Breast epithelium (tissue), 4 donors: ENCODE results near the gene IFNLR1. TPM values are rescaled to one million over a fixed set of nuclear protein-coding genes. Genes with fewer than 3 reads are reported as not detected.

Experiments used
- DNase-seq, 2 donors: peaks; one replicate each; pipeline ENCODE4 v3.0.0-alpha.2; 2019; ENCODE audit warnings: low spot score in 2 of 2
- H3K27ac ChIP-seq, 2 donors: fragments of 200-600 bp; sonication (generic) in 1 of 2; one replicate each; pipeline ENCODE4 v1.5.1; 2016 to 2019; ENCODE audit warnings: mild to moderate bottlenecking in 1 of 2
- H3K27me3 ChIP-seq, 2 donors: fragments of 200-600 bp; sonication (generic) in 1 of 2; one replicate each; pipeline versions ENCODE4 v1.5.1 to v1.6.0; 2017 to 2019; ENCODE audit warnings: control low read depth in 1 of 2, mild to moderate bottlenecking in 1 of 2
- H3K36me3 ChIP-seq: fragments of 200-600 bp; one replicate; pipeline ENCODE4 v1.5.1; 2019
- H3K4me1 ChIP-seq, 2 donors: fragments of 200-600 bp; sonication (generic); one replicate each; pipeline ENCODE4 v1.5.1; 2016 to 2019; ENCODE audit warnings: control low read depth in 1 of 2
- H3K4me3 ChIP-seq, 3 donors: fragments of 200-600 bp; sonication (generic); 1 replicate in 2 of 3; 2 replicates in 1 of 3; pipeline ENCODE4 v1.5.1; 2016 to 2019; ENCODE audit warnings: mild to moderate bottlenecking in 3 of 3, moderate library complexity in 2 of 3
- H3K9me3 ChIP-seq, 2 donors: fragments of 200-600 bp; sonication (generic) in 1 of 2; one replicate each; pipeline ENCODE4 v1.5.1; 2016 to 2019; ENCODE audit warnings: control low read depth in 1 of 2
- POLR2A ChIP-seq: fragments of 450-650 bp; IDR thresholded peaks from one replicate; pipeline ENCODE4 v1.6.1; 2016; ENCODE audit warnings: antibody characterized with exemption, mild to moderate bottlenecking, moderate library complexity
- POLR2AphosphoS5 ChIP-seq, 3 donors: sonication (generic); formaldehyde crosslinking; IDR thresholded peaks; one replicate each; pipeline ENCODE4 v1.6.1; 2017; ENCODE audit warnings: antibody characterized with exemption in 3 of 3
- intact Hi-C: fragments of 100-400 bp; cut with DNase I; formaldehyde crosslinking; loops from one replicate; pipeline ENCODE4 v1.15.1; 2023; ENCODE audit warnings: low total_unique reads
- total RNA-seq, 3 donors: library from RNA; depleted of rRNA; stranded (reverse); fragments of >200 nt; gene quantifications; one replicate each; pipeline ENCODE4 v1.1.0, GENCODE V29; 2016
- TF ChIP-seq, protein P1 (sequence below), 3 donors: fragments of 450-650 bp; IDR thresholded peaks; one replicate each; pipeline ENCODE4 v1.5.1; 2016 to 2017; ENCODE audit warnings: antibody characterized with exemption in 3 of 3, mild to moderate bottlenecking in 3 of 3, moderate library complexity in 3 of 3

IFNLR1 gene
- total RNA-seq, 3 donors from 2014 or later = under 0.01 to 10.7 (median 3.9) TPM

DNA sequence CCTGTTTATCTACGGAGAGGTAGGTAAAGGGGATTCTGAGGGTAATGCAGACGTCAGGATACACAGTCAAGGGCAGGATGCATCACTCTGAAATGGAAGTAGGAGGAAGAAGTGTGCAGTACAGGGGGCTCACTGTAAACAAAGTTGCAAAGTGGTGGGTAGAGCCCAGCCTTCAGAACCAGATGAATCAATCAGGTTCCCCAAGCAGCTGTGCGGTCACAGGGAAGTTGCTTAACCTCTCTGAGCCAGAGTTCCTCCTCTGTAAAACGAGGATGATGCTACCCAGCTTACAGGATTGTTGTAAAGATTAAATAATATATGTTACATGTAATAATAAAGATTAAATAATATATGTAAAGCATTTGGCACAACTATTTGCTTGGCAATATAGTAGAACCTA, 61.6 kb downstream of the IFNLR1 start:
- H3K9me3 ChIP-seq = peaks cover under 1 to 7% of the 10 kb centered on the region in 2 donors
- H3K27me3 ChIP-seq = no peaks in the 10 kb centered on the region

DNA sequence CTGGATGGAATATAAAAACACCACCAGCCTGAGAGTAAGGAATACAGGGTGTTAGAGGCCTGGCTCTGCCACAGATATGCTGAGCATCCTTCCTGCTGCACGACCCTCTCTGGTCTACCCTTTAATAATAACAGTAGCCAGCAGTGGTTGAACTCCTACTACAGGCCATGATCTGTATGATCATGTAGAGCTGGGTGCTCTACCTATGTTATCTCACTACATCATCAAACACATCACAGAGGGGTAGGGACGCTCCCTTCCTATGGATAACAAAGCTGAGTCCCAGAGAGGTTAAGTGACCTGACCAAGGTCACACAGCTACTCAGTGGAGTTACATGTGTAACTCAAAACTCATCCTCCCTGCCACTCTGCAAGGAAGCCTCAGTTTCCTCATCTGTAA, 62.1 kb downstream of the IFNLR1 start:
- Histone ChIP-seq H3K4me1 (no peaks in the 10 kb centered on the region), H3K27me3 (no peaks in the 10 kb centered on the region), H3K36me3 (no peaks in the 10 kb centered on the region), H3K4me3 (no peak overlapping the region), H3K9me3 (peaks cover 0 to 2% of the 10 kb centered on the region in 2 donors), H3K27ac (no peak overlapping the region)
- intact Hi-C loops = no loop called here
- no peak for DNase-seq
- TF ChIP-seq, protein P1, sequence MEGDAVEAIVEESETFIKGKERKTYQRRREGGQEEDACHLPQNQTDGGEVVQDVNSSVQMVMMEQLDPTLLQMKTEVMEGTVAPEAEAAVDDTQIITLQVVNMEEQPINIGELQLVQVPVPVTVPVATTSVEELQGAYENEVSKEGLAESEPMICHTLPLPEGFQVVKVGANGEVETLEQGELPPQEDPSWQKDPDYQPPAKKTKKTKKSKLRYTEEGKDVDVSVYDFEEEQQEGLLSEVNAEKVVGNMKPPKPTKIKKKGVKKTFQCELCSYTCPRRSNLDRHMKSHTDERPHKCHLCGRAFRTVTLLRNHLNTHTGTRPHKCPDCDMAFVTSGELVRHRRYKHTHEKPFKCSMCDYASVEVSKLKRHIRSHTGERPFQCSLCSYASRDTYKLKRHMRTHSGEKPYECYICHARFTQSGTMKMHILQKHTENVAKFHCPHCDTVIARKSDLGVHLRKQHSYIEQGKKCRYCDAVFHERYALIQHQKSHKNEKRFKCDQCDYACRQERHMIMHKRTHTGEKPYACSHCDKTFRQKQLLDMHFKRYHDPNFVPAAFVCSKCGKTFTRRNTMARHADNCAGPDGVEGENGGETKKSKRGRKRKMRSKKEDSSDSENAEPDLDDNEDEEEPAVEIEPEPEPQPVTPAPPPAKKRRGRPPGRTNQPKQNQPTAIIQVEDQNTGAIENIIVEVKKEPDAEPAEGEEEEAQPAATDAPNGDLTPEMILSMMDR (IDR thresholded peaks at IDR 0.05) = no peak
- TF ChIP-seq POLR2A = no peak
- TF ChIP-seq POLR2AphosphoS5 (IDR thresholded peaks at IDR 0.05) = no peak

More for the DNA sequence above, 61.6 kb downstream of the IFNLR1 start:
- no peak overlapping the region for H3K4me3 ChIP-seq
- intact Hi-C loops = no loop called here
- no peak for DNase-seq
- H3K36me3 ChIP-seq = no peaks in the 10 kb centered on the region
- H3K27ac ChIP-seq = no peak overlapping the region
- no peaks in the 10 kb centered on the region for H3K4me1 ChIP-seq
- TF ChIP-seq POLR2AphosphoS5 (IDR thresholded peaks at IDR 0.05) = no peak
- TF ChIP-seq POLR2A = no peak
- TF ChIP-seq, protein P1 (IDR thresholded peaks at IDR 0.05) = no peak

DNA sequence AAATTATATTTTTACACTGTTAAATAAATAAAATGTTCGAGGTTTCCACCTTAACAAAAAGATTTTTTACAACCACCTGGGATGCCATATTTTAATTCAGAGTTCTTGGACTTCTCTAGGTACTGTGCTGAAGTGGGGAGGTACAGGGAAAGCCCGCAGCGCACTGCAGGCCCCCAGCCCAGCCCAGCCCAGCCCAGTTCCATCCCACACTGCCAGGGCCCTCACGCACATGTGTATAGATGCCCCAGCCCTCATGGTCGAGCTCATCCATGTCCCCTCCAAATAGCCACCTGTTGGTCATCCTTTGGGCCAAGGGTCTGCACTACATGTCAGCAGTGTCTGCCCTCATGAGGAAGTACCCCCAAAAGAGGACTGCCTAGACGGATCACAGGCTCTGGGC, 63.5 kb downstream of the IFNLR1 start:
- intact Hi-C loops = no loop called here
- DNase-seq = no peak
- Histone ChIP-seq H3K27ac (no peak overlapping the region), H3K36me3 (no peaks in the 10 kb centered on the region), H3K4me1 (no peaks in the 10 kb centered on the region), H3K9me3 (no peaks in the 10 kb centered on the region), H3K4me3 (no peak overlapping the region), H3K27me3 (no peaks in the 10 kb centered on the region)
- TF ChIP-seq, protein P1 (IDR thresholded peaks at IDR 0.05) = no peak
- TF ChIP-seq POLR2AphosphoS5 (IDR thresholded peaks at IDR 0.05) (no peak), POLR2A (no peak)

DNA sequence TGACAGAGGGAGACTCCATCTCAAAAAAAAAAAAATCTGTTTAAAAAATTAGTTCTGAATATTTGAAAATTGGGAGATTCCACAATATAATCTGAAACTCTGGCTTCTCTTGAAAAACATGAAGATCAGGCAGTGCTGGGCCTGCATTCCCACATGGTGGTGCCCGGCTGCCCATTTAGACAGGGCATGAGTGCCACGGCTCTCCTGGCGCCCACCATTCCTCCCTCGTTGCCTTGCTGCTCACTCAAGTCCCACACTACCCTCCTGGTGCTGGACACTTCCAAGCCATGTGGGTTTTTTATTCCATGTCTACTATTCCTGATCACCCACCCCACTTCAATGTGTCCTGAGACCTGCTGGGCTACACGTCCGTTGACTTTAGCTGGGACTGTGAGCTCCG, 64.3 kb downstream of the IFNLR1 start:
- TF ChIP-seq POLR2A = no peak
- TF ChIP-seq, protein P1 (IDR thresholded peaks at IDR 0.05) = no peak
- TF ChIP-seq POLR2AphosphoS5 (IDR thresholded peaks at IDR 0.05) = no peak
- no peak for DNase-seq
- no peaks in the 10 kb centered on the region for H3K27me3 ChIP-seq
- no peak overlapping the region for H3K27ac ChIP-seq
- H3K9me3 ChIP-seq = no peaks in the 10 kb centered on the region
- no peaks in the 10 kb centered on the region for H3K36me3 ChIP-seq
- H3K4me1 ChIP-seq = no peaks in the 10 kb centered on the region
- intact Hi-C loops = no loop called here
- no peak overlapping the region for H3K4me3 ChIP-seq

DNA sequence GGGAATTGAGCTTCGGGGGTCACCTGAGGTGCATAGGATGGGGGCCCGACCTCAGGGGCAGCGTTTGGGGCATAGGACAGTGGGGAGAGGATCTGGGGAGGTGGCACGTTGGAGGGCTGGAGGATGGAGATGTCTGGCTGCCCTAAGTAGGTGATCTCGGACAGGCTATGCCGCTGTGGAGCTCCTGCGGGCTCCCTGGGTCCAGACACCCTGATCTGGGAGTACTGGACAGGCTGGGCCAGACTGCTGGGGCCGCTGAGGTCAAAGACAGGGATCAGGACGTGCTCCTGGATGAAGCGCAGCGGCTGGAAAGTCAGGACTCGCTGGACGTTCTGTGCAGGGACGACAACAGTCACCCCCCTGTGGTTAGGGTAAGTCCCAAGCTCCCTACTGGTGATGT, 65.7 kb downstream of the IFNLR1 start:
- Histone ChIP-seq H3K27ac (no peak overlapping the region), H3K4me3 (no peak overlapping the region), H3K36me3 (no peaks in the 10 kb centered on the region), H3K9me3 (no peaks in the 10 kb centered on the region), H3K27me3 (no peaks in the 10 kb centered on the region), H3K4me1 (no peaks in the 10 kb centered on the region)
- intact Hi-C loops = no loop called here
- TF ChIP-seq, protein P1 (IDR thresholded peaks at IDR 0.05) = no peak
- TF ChIP-seq POLR2AphosphoS5 (IDR thresholded peaks at IDR 0.05) (no peak), POLR2A (no peak)
- no peak for DNase-seq
